HL-60 (cell line): Measurements from ENCODE around the gene FN1.

Experiments
- DNase-seq, 2 experiments: peaks; one replicate each; pipeline ENCODE4 v3.0.0-alpha.2; 2010 to 2020; ENCODE audit warnings: low read depth in 1 of 2, low spot score in 1 of 2
- H3K27ac ChIP-seq: fragments of 250-450 bp; sonication (Bioruptor Pico); replicated peaks from 2 replicates; pipeline ENCODE4 v1.5.1; 2020; ENCODE audit warnings: mild to moderate bottlenecking, moderate library complexity
- H3K27me3 ChIP-seq: fragments of 250-450 bp; sonication (Bioruptor Pico); 2 replicates; pipeline ENCODE4 v1.5.1; 2021; ENCODE audit warnings: mild to moderate bottlenecking, moderate library complexity; ENCODE audit not compliant: insufficient read depth, poor library complexity, severe bottlenecking
- H3K4me3 ChIP-seq: replicated peaks from 2 replicates; pipeline ENCODE4 v1.5.1; 2011; ENCODE audit warnings: mild to moderate bottlenecking, control low read depth, low read length; ENCODE audit not compliant: insufficient read depth
- CTCF ChIP-seq: IDR thresholded peaks from one replicate; pipeline ENCODE4 v1.5.1; 2011; ENCODE audit warnings: low read length, control low read depth, inconsistent platforms; ENCODE audit not compliant: insufficient read depth
- GABPA ChIP-seq: IDR thresholded peaks from 2 replicates; pipeline ENCODE4 v1.6.1; 2012; ENCODE audit warnings: low read depth
- POLR2AphosphoS5 ChIP-seq: IDR thresholded peaks from 2 replicates; pipeline ENCODE4 v1.6.1; 2012; ENCODE audit warnings: low read depth
- REST ChIP-seq: IDR thresholded peaks from 2 replicates; pipeline ENCODE4 v1.6.1; 2012; ENCODE audit warnings: low read depth; ENCODE audit not compliant: insufficient replicate concordance
- SPI1 ChIP-seq: IDR thresholded peaks from 2 replicates; pipeline ENCODE4 v1.6.1; 2012; ENCODE audit warnings: low read depth, mild to moderate bottlenecking, borderline replicate concordance

The FN1 gene

GRCh38 chr2:215430528-215431187 is 5.2 kb downstream of the FN1 start:
- DNase-seq = no peak
- no peak for TF ChIP-seq CTCF
- no peak for TF ChIP-seq GABPA
- TF ChIP-seq SPI1 = no peak
- no peak for TF ChIP-seq POLR2AphosphoS5
- TF ChIP-seq REST = no peak
- no peak overlapping the region for H3K4me3 ChIP-seq
- H3K27me3 ChIP-seq = peaks cover 28% of the 10 kb centered on the region
- H3K27ac ChIP-seq = no peak overlapping the region

- Histone ChIP-seq H3K4me3 (no peak overlapping the region), H3K27ac (no peak overlapping the region), H3K27me3 (peaks cover 15% of the 10 kb centered on the region)
- DNase-seq = no peak
- TF ChIP-seq SPI1 = no peak
- no peak for TF ChIP-seq POLR2AphosphoS5
- no peak for TF ChIP-seq REST
Observed at GRCh38 chr2:215429424-215429823, 6.4 kb downstream of the FN1 start.

GRCh38 chr2:215428060-215428910 is 7.6 kb downstream of the FN1 start:
- H3K27me3 ChIP-seq = peaks cover 14% of the 10 kb centered on the region
- no peak for DNase-seq
- H3K27ac ChIP-seq = no peak overlapping the region
- no peak overlapping the region for H3K4me3 ChIP-seq
- TF ChIP-seq SPI1 = no peak
- TF ChIP-seq POLR2AphosphoS5 = no peak
- TF ChIP-seq GABPA = no peak
- TF ChIP-seq REST = no peak

GRCh38 chr2:215427585-215427984 is 8.3 kb downstream of the FN1 start:
- TF ChIP-seq GABPA = no peak
- no peak for TF ChIP-seq SPI1
- TF ChIP-seq REST = no peak
- no peak for TF ChIP-seq CTCF
- TF ChIP-seq POLR2AphosphoS5 = no peak
- H3K27me3 ChIP-seq = peaks cover 10% of the 10 kb centered on the region
- no peak overlapping the region for H3K4me3 ChIP-seq
- no peak for DNase-seq
- H3K27ac ChIP-seq = no peak overlapping the region
